Measurements from ENCODE around the gene NR1H2. TPM values are rescaled to one million over a fixed set of nuclear protein-coding genes. Genes with fewer than 3 reads are reported as not detected.

NR1H2 gene
- total and polyA plus RNA-seq, 2 experiments from 2014 or later = 32.9 to 70.2 TPM

DNA sequence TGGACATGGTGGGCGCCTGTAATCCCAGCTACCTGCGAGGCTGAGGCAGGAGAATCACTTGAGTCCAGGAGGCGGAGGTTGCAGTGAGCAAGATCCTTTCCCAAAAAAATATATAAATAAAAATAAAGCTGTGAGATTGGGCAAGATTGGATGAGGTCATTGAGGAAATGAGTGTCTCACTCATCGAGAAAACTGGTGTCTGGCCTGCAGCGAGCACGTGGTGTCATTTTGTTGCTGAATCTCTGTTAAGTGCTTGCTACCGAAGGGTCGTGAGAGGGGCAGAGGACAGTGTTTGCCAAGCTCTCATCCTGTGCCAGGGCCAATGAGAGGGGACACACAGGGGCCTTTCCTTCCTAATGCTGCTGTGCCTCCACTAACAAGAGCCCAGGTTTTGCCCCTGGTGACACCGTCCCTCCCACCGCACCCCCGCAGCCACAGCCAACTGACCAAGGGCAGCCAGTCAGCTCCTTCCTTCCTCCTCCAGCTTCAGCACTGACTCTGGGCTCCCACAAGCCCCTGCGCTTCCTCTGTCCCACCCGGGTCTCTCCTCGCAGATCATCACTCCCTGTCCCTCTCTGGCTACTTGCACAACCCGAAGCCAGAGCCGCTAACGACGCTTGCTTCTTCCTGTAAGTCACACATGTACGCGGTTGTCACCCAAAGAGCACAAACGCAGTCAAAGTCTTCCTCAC lies 11.1 kb downstream of the NR1H2 start (continued):
- TF ChIP-seq, protein P1, sequence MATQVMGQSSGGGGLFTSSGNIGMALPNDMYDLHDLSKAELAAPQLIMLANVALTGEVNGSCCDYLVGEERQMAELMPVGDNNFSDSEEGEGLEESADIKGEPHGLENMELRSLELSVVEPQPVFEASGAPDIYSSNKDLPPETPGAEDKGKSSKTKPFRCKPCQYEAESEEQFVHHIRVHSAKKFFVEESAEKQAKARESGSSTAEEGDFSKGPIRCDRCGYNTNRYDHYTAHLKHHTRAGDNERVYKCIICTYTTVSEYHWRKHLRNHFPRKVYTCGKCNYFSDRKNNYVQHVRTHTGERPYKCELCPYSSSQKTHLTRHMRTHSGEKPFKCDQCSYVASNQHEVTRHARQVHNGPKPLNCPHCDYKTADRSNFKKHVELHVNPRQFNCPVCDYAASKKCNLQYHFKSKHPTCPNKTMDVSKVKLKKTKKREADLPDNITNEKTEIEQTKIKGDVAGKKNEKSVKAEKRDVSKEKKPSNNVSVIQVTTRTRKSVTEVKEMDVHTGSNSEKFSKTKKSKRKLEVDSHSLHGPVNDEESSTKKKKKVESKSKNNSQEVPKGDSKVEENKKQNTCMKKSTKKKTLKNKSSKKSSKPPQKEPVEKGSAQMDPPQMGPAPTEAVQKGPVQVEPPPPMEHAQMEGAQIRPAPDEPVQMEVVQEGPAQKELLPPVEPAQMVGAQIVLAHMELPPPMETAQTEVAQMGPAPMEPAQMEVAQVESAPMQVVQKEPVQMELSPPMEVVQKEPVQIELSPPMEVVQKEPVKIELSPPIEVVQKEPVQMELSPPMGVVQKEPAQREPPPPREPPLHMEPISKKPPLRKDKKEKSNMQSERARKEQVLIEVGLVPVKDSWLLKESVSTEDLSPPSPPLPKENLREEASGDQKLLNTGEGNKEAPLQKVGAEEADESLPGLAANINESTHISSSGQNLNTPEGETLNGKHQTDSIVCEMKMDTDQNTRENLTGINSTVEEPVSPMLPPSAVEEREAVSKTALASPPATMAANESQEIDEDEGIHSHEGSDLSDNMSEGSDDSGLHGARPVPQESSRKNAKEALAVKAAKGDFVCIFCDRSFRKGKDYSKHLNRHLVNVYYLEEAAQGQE (IDR thresholded peaks at IDR 0.05; ENCODE audit: unreplicated experiment) = no peak
- TF ChIP-seq, protein P2, sequence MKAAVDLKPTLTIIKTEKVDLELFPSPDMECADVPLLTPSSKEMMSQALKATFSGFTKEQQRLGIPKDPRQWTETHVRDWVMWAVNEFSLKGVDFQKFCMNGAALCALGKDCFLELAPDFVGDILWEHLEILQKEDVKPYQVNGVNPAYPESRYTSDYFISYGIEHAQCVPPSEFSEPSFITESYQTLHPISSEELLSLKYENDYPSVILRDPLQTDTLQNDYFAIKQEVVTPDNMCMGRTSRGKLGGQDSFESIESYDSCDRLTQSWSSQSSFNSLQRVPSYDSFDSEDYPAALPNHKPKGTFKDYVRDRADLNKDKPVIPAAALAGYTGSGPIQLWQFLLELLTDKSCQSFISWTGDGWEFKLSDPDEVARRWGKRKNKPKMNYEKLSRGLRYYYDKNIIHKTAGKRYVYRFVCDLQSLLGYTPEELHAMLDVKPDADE (IDR thresholded peaks at IDR 0.05) = no peak
- TF ChIP-seq, protein P3, sequence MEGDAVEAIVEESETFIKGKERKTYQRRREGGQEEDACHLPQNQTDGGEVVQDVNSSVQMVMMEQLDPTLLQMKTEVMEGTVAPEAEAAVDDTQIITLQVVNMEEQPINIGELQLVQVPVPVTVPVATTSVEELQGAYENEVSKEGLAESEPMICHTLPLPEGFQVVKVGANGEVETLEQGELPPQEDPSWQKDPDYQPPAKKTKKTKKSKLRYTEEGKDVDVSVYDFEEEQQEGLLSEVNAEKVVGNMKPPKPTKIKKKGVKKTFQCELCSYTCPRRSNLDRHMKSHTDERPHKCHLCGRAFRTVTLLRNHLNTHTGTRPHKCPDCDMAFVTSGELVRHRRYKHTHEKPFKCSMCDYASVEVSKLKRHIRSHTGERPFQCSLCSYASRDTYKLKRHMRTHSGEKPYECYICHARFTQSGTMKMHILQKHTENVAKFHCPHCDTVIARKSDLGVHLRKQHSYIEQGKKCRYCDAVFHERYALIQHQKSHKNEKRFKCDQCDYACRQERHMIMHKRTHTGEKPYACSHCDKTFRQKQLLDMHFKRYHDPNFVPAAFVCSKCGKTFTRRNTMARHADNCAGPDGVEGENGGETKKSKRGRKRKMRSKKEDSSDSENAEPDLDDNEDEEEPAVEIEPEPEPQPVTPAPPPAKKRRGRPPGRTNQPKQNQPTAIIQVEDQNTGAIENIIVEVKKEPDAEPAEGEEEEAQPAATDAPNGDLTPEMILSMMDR (conservative IDR thresholded peaks at IDR 0.05; ENCODE audit: low read depth in 2 of 2) = no peak
- TF ChIP-seq EZH2 (IDR thresholded peaks at IDR 0.05; ENCODE audit: low read depth, unreplicated experiment) (no peak), NANOG (IDR thresholded peaks at IDR 0.05; ENCODE audit: borderline replicate concordance) (no peak)

DNA sequence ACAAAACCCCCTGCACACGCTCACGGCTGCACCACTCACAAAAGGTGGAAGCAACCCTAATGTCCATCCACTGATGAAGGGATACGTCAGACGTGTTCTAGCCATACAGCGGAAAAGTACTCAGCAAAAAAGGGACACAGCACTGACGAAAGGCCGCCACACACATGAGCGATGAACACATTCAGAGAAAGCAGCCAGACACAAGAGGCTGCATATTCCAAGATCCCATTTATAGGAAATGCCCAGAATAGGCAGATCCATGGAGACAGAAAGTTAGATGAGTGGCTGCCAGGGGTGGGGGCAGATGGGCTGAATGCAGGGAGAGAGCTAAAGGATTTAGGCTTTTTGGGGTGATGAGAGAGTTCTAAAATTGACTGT lies 11.6 kb downstream of the NR1H2 start:
- Histone ChIP-seq H3K9me2 (ENCODE audit: insufficient read depth) (no peaks in the 10 kb centered on the region), H3K4me1 (ENCODE audit: insufficient read depth) (peaks cover 18% of the 10 kb centered on the region), H4K20me1 (replicated peaks; ENCODE audit: insufficient read depth) (peaks cover 8% of the 10 kb centered on the region), H2AFZ (no peak overlapping the region), H3K27me3 (ENCODE audit: insufficient read depth) (no peaks in the 10 kb centered on the region), H3K36me3 (ENCODE audit: insufficient read depth) (peaks cover 24% of the 10 kb centered on the region), H3K79me2 (replicated peaks; ENCODE audit: insufficient read depth) (peaks cover 72% of the 10 kb centered on the region), H3K27ac (ENCODE audit: low read depth) (no peak overlapping the region), H3K4me2 (no peak overlapping the region), H3K4me3 (no peak overlapping the region), H3F3A (replicated peaks; ENCODE audit: low read depth) (peaks cover 4% of the 10 kb centered on the region)
- DNase-seq (ENCODE audit: low spot score) = no peak
- no peak for ATAC-seq
- Mint-ChIP-seq H3K36me3 (ENCODE audit: low read depth) (peaks cover 72% of the 10 kb centered on the region), H3K4me3 (peak overlapping the region; percentile 1; the same call in 1 of the 3 replicates), H3K27ac (peak overlapping the region; percentile 46; the same call in 1 of the 2 replicates), H3K27me3 (ENCODE audit: insufficient read depth, low read depth, poor library complexity) (peaks cover 16% of the 10 kb centered on the region), H3K4me1 (peaks cover 21% of the 10 kb centered on the region), H3K9me3 (peaks cover 28% of the 10 kb centered on the region)
- TF ChIP-seq, protein P4, sequence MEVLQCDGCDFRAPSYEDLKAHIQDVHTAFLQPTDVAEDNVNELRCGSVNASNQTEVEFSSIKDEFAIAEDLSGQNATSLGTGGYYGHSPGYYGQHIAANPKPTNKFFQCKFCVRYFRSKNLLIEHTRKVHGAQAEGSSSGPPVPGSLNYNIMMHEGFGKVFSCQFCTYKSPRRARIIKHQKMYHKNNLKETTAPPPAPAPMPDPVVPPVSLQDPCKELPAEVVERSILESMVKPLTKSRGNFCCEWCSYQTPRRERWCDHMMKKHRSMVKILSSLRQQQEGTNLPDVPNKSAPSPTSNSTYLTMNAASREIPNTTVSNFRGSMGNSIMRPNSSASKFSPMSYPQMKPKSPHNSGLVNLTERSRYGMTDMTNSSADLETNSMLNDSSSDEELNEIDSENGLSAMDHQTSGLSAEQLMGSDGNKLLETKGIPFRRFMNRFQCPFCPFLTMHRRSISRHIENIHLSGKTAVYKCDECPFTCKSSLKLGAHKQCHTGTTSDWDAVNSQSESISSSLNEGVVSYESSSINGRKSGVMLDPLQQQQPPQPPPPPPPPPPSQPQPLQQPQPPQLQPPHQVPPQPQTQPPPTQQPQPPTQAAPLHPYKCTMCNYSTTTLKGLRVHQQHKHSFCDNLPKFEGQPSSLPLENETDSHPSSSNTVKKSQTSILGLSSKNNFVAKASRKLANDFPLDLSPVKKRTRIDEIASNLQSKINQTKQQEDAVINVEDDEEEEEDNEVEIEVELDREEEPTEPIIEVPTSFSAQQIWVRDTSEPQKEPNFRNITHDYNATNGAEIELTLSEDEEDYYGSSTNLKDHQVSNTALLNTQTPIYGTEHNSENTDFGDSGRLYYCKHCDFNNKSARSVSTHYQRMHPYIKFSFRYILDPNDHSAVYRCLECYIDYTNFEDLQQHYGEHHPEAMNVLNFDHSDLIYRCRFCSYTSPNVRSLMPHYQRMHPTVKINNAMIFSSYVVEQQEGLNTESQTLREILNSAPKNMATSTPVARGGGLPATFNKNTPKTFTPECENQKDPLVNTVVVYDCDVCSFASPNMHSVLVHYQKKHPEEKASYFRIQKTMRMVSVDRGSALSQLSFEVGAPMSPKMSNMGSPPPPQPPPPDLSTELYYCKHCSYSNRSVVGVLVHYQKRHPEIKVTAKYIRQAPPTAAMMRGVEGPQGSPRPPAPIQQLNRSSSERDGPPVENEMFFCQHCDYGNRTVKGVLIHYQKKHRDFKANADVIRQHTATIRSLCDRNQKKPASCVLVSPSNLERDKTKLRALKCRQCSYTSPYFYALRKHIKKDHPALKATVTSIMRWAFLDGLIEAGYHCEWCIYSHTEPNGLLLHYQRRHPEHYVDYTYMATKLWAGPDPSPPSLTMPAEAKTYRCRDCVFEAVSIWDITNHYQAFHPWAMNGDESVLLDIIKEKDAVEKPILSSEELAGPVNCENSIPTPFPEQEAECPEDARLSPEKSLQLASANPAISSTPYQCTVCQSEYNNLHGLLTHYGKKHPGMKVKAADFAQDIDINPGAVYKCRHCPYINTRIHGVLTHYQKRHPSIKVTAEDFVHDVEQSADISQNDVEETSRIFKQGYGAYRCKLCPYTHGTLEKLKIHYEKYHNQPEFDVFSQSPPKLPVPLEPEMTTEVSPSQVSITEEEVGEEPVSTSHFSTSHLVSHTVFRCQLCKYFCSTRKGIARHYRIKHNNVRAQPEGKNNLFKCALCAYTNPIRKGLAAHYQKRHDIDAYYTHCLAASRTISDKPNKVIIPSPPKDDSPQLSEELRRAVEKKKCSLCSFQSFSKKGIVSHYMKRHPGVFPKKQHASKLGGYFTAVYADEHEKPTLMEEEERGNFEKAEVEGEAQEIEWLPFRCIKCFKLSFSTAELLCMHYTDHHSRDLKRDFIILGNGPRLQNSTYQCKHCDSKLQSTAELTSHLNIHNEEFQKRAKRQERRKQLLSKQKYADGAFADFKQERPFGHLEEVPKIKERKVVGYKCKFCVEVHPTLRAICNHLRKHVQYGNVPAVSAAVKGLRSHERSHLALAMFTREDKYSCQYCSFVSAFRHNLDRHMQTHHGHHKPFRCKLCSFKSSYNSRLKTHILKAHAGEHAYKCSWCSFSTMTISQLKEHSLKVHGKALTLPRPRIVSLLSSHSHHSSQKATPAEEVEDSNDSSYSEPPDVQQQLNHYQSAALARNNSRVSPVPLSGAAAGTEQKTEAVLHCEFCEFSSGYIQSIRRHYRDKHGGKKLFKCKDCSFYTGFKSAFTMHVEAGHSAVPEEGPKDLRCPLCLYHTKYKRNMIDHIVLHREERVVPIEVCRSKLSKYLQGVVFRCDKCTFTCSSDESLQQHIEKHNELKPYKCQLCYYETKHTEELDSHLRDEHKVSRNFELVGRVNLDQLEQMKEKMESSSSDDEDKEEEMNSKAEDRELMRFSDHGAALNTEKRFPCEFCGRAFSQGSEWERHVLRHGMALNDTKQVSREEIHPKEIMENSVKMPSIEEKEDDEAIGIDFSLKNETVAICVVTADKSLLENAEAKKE (CRISPR knock-in tag; IDR thresholded peaks at IDR 0.05) = no peak
- no peak for TF ChIP-seq STAT1 (IDR thresholded peaks at IDR 0.05; ENCODE audit: unreplicated experiment)
- TF ChIP-seq NANOG (IDR thresholded peaks at IDR 0.05; ENCODE audit: borderline replicate concordance) = no peak
- TF ChIP-seq, protein P3 (conservative IDR thresholded peaks at IDR 0.05; ENCODE audit: low read depth in 2 of 2) = no peak
- no peak for TF ChIP-seq EZH2 (IDR thresholded peaks at IDR 0.05; ENCODE audit: low read depth, unreplicated experiment)
- TF ChIP-seq CREB1 (CRISPR knock-in tag; IDR thresholded peaks at IDR 0.05; ENCODE audit: low read depth) = no peak

Data from GM23338 (cell line).